ENCODE data around the gene OR6N1.

The OR6N1 gene

DNA sequence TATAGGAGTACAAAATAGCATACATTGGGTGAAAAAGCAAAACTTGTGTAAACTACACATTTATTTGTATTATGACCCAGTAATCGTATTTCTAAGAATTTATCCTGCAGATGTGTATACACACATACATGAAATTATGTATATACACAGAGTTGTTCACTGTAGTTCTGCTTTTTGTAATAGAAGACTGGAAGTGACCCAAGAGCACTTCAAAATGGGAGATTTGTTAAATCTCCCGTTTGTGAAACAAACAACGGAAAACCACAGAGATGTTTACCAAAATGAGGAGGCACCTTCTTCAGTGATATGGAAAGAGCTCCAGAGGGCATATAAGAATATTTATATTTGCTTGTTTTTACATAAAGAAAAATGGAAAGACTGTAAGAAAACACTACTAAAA, 41.2 kb upstream of the OR6N1 start:
- TF ChIP-seq, protein P1, sequence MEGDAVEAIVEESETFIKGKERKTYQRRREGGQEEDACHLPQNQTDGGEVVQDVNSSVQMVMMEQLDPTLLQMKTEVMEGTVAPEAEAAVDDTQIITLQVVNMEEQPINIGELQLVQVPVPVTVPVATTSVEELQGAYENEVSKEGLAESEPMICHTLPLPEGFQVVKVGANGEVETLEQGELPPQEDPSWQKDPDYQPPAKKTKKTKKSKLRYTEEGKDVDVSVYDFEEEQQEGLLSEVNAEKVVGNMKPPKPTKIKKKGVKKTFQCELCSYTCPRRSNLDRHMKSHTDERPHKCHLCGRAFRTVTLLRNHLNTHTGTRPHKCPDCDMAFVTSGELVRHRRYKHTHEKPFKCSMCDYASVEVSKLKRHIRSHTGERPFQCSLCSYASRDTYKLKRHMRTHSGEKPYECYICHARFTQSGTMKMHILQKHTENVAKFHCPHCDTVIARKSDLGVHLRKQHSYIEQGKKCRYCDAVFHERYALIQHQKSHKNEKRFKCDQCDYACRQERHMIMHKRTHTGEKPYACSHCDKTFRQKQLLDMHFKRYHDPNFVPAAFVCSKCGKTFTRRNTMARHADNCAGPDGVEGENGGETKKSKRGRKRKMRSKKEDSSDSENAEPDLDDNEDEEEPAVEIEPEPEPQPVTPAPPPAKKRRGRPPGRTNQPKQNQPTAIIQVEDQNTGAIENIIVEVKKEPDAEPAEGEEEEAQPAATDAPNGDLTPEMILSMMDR (conservative IDR thresholded peaks at IDR 0.05; ENCODE audit: low read depth): no peak
- POLR2A ChIA-PET (ENCODE audit: low non-redundant PET): no interaction called here

DNA sequence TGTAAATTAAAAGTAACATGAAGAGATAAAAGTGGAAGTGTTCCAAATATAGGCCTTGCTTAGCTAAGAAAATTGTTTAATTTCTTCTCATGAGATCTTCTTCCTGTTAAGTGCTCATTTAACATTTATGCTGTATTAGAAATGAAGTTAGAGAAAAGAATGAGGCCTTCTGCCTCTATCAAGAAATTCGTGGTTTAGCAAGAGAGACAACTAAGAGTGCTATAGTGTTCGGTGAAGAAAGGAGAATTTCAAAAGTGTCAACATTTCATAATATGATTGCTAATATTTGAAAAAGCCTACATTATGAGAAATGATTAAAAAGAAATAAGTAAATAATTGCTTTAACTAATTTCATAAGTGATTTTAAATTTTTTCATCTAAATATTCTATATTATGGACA, 40.3 kb upstream of the OR6N1 start:
- ChIA-PET CTCF (no interaction called here), POLR2A (ENCODE audit: low non-redundant PET) (no interaction called here)
- DNase-seq (ENCODE audit: low spot score): no peak
- TF ChIP-seq, protein P1 (conservative IDR thresholded peaks at IDR 0.05; ENCODE audit: low read depth): no peak
- H3K27ac ChIP-seq: no peak overlapping the region

More for the DNA sequence above, 41.2 kb upstream of the OR6N1 start:
- DNase-seq (ENCODE audit: low spot score): no peak
- CTCF ChIA-PET: no interaction called here
- H3K27ac ChIP-seq: no peak overlapping the region

DNA sequence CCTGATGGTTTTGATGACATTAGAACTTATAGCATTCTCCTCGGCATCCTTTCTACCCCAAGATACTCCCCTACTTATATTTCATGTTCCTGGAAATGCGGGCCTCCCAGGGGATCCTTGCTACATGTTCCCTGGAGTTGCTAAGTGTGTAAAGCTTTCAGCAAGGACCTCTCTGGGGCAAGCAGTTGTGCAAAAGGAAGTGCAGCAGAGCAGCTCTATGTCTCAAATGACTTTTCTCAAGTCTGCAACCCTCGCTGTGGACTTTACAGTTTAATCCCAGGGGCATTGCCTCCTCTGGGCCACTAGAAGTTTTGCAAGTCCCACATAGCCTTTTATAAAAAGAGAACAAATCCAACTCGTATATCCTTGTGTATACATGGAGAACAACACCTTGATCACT, 38.3 kb upstream of the OR6N1 start:
- TF ChIP-seq, protein P1 (conservative IDR thresholded peaks at IDR 0.05; ENCODE audit: low read depth): no peak
- CTCF ChIA-PET: no interaction called here
- DNase-seq (ENCODE audit: low spot score): no peak
- POLR2A ChIA-PET (ENCODE audit: low non-redundant PET): no interaction called here
- H3K27ac ChIP-seq: no peak overlapping the region

DNA sequence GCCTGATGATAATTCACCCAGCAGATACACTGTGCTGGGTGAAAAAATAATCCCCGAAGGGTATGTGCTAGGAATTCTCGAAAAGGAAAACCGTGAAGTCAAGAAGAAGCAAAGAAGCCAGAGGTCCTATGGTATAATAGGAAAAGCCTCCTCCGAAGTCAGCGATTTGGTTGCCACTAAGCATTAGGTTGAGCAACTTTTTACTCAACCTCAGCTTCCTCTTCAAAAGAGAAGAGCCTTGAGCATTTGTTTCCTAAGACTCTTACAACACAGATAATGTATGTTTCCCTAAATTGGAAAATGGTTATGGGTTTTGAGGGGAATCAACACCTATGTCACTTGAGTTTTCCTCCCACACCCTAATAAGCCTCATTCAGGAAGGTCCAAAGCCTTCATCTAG, 37.9 kb upstream of the OR6N1 start:
- ChIA-PET CTCF (no interaction called here), POLR2A (ENCODE audit: low non-redundant PET) (no interaction called here)

DNA sequence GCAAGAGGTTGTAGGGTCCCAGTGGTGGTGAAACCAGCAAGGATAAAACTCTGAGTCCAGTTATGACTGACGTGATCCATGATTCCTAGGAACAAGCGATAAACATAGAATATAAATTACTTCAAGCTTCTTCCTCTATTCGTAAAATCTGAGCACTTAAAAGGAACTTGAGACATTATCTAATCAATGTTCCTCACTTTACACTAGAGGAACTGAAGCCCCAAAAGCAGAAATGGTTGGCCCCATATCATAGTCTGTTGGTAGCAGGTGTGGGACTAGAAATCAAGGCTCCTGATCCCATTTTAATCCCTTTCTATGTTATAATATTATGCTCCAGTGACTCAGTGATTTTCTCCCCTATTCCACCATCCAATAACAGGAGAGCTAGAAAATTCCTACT, 37.3 kb upstream of the OR6N1 start:
- CTCF ChIA-PET: no interaction called here
- TF ChIP-seq, protein P1 (conservative IDR thresholded peaks at IDR 0.05; ENCODE audit: low read depth): no peak
- H3K27ac ChIP-seq: no peak overlapping the region
- POLR2A ChIA-PET (ENCODE audit: low non-redundant PET): no interaction called here
- no peak for DNase-seq (ENCODE audit: low spot score)

More for the DNA sequence above, 37.9 kb upstream of the OR6N1 start:
- no peak overlapping the region for H3K27ac ChIP-seq
- TF ChIP-seq, protein P1 (conservative IDR thresholded peaks at IDR 0.05; ENCODE audit: low read depth): no peak
- no peak for DNase-seq (ENCODE audit: low spot score)

DNA sequence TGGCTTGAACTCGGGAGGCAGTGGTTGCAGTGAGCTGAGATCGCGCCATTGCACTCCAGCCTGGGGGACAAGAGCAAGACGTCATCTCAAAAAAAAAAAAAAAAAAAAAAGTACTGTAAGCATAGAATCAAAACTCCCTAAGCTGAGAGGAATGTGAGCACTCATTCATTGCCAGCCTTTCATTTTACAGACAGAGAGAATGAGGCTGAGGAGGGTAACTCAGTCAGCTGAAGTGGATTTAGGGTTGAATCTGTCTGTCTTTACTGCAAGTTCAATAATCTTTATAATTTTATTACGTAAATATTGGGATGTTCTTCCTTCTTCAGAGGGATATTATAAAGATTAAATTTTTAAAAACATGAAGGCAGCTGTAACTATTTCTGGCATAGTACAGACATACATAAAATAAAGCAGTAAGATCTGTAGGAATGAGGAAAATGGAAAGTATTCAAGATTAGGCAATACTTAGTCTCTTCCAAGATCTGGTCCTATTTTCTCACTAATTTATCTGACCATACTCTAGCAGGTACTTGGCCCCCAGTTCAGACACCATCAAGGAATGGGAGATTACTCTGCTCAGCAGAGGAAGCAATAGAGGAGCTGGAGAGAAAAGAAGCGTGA, 35.0 kb upstream of the OR6N1 start:
- POLR2A ChIA-PET (ENCODE audit: low non-redundant PET): interaction anchor here (0.6 kb wide), 1 partner anchor 12 kb away, joined by 3 read pairs; no protein-coding TSS in a partner anchor
- CTCF ChIA-PET: interaction anchor here (0.6 to 0.7 kb wide), 2 partner anchors 113 to 192 kb away, joined by 4 to 5 read pairs; no protein-coding TSS in a partner anchor

More for the DNA sequence above, 35.0 kb upstream of the OR6N1 start:
- TF ChIP-seq, protein P1 (conservative IDR thresholded peaks at IDR 0.05; ENCODE audit: low read depth): no peak
- H3K27ac ChIP-seq: no peak overlapping the region
- DNase-seq (ENCODE audit: low spot score): no peak
